Body of pancreas (tissue), 4 donors: Measurements from ENCODE around the gene UXS1. TPM values are rescaled to one million over a fixed set of nuclear protein-coding genes. Genes with fewer than 3 reads are reported as not detected.

Experiments
- ATAC-seq: fragments of 150-250 bp; one replicate; pipeline ENCODE4 v1.9.1; 2016
- DNase-seq, 4 donors: peaks; one replicate each; pipeline ENCODE4 v3.0.0-alpha.2; 2019
- H3K27ac ChIP-seq, 4 donors: fragments of 200-600 bp; sonication (generic); 1 replicate in 3 of 4; 2 replicates in 1 of 4; pipeline versions ENCODE4 v1.5.1 to v1.6.1; 2016 to 2019; ENCODE audit warnings: mild to moderate bottlenecking in 1 of 4, mixed read lengths in 1 of 4, moderate library complexity in 1 of 4
- H3K27me3 ChIP-seq, 2 donors: fragments of 200-600 bp; sonication (generic); one replicate each; pipeline ENCODE4 v1.6.0; 2016; ENCODE audit warnings: mild to moderate bottlenecking in 1 of 2
- H3K36me3 ChIP-seq, 2 donors: fragments of 200-600 bp; sonication (generic); replicated peaks in 1 of 2; 2 replicates each; pipeline ENCODE4 v1.5.1; 2016; ENCODE audit warnings: low read depth in 2 of 2; ENCODE audit not compliant: insufficient read depth in 1 of 2
- H3K4me1 ChIP-seq: fragments of 200-600 bp; sonication (generic); one replicate; pipeline ENCODE4 v1.6.0; 2016
- H3K4me3 ChIP-seq, 2 donors: fragments of 200-600 bp; sonication (generic); 1 replicate in 1 of 2; 2 replicates in 1 of 2; pipeline ENCODE4 v1.5.1; 2016 to 2019
- H3K9me3 ChIP-seq, 3 donors: fragments of 200-600 bp; sonication (generic); 1 replicate in 2 of 3; 2 replicates in 1 of 3; pipeline ENCODE4 v1.5.1; 2016
- POLR2A ChIP-seq, 3 donors: fragments of 450-650 bp; IDR thresholded peaks; one replicate each; pipeline ENCODE4 v1.6.1; 2016; ENCODE audit warnings: antibody characterized with exemption in 3 of 3, mild to moderate bottlenecking in 2 of 3
- WGBS, 2 donors: methylation state at CpG; one replicate each; pipeline ENCODE4 v1.1.5; 2017; 5-methylcytosine and 5-hydroxymethylcytosine counted together
- intact Hi-C: fragments of 100-400 bp; cut with DNase I; formaldehyde crosslinking; loops from one replicate; pipeline ENCODE4 v1.15.1; 2023
- total RNA-seq, 2 donors: library from RNA; depleted of rRNA; stranded (reverse); fragments of >200 nt; gene quantifications; one replicate each; pipeline ENCODE4 v1.1.0, GENCODE V29; 2016
- TF ChIP-seq, protein P1 (sequence below), 7 experiments: fragments of 450-650 bp in 4 of 7; fragments of 200-600 bp in 3 of 7; sonication (generic) in 3 of 7; IDR thresholded peaks; one replicate each; pipeline ENCODE4 v1.5.1; 2016 to 2019; ENCODE audit warnings: antibody characterized with exemption in 7 of 7

Gene UXS1
- total RNA-seq, 2 donors from 2014 or later, result 15.8 to 33.6 TPM

DNA sequence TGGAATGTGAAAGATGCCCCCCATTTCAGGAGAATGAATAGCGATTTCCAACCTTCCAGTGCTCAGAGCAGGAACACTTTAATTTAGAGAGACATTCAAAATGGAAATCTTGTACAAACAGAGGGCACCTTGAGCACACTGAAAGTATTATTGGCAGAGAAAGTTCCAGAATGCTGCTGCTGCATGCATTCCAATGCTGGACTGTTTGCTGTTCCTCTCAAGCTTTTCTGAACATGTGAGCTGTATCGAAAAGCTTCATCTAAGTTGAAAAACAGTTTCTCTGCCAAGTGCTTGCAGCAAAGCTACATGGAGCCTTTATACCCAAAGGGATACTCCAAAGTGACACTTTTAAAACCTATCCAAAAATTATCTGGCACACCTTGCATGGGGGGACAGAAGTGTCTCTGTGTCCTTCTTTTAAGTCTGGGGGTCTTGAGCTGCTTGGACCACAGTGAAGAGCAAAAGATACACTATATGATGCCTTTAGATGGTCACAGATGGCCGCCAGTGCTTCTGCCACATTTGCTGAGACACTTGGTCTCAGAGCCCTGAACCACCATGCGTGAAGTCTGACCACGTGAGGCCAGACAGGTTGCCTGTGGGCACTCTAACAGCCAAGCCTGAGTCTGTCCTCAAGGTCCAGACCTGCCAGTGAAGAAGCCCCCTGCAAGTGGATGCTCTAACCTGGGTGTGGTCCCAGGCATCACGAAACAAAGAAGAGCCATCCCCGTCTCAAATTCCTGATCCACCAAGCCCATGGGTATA lies 18.8 kb downstream of the UXS1 start:
- H3K36me3 ChIP-seq, result no peaks in the 10 kb centered on the region
- ATAC-seq (no peak), DNase-seq (no peak)
- TF ChIP-seq, protein P1, sequence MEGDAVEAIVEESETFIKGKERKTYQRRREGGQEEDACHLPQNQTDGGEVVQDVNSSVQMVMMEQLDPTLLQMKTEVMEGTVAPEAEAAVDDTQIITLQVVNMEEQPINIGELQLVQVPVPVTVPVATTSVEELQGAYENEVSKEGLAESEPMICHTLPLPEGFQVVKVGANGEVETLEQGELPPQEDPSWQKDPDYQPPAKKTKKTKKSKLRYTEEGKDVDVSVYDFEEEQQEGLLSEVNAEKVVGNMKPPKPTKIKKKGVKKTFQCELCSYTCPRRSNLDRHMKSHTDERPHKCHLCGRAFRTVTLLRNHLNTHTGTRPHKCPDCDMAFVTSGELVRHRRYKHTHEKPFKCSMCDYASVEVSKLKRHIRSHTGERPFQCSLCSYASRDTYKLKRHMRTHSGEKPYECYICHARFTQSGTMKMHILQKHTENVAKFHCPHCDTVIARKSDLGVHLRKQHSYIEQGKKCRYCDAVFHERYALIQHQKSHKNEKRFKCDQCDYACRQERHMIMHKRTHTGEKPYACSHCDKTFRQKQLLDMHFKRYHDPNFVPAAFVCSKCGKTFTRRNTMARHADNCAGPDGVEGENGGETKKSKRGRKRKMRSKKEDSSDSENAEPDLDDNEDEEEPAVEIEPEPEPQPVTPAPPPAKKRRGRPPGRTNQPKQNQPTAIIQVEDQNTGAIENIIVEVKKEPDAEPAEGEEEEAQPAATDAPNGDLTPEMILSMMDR (IDR thresholded peaks at IDR 0.05), result no peak
- no peak for TF ChIP-seq POLR2A (IDR thresholded peaks at IDR 0.05)
- no peak overlapping the region for H3K4me3 ChIP-seq
- no peaks in the 10 kb centered on the region for H3K4me1 ChIP-seq
- H3K27me3 ChIP-seq, result no peaks in the 10 kb centered on the region
- no peaks in the 10 kb centered on the region for H3K9me3 ChIP-seq
- intact Hi-C loops, result no loop called here
- no peak overlapping the region for H3K27ac ChIP-seq
- 87 to 89% methylated on average over 7 of the region's 7 CpGs for WGBS, 2 donors

DNA sequence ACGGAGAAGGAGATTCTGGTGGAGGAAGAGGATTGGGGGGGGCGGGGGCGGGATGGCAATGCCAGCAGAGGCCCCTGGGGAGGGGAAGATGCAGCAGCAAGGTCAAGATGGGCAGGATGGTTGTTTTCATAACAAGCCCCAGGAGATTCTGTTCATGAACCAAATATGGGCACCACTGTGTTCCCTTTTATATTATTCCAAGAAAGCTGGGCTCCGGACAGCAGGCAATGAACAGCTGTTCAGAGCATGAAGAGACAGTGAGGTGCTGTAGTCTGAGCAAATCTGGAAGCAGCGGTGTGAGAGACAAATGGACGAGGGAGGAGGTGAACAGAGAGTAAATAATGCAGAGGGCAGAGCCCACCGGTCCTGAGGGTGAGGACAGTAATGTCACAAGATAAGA lies 20.0 kb downstream of the UXS1 start:
- Histone ChIP-seq H3K4me1 (no peaks in the 10 kb centered on the region), H3K9me3 (no peaks in the 10 kb centered on the region), H3K4me3 (no peak overlapping the region), H3K36me3 (no peaks in the 10 kb centered on the region), H3K27me3 (no peaks in the 10 kb centered on the region), H3K27ac (no peak overlapping the region)
- TF ChIP-seq, protein P1 (IDR thresholded peaks at IDR 0.05), result no peak
- no peak for TF ChIP-seq POLR2A (IDR thresholded peaks at IDR 0.05)
- intact Hi-C loops, result no loop called here
- DNase-seq (no peak), ATAC-seq (no peak)
- WGBS, 2 donors, result 84 to 86% methylated on average over 7 of the region's 7 CpGs

DNA sequence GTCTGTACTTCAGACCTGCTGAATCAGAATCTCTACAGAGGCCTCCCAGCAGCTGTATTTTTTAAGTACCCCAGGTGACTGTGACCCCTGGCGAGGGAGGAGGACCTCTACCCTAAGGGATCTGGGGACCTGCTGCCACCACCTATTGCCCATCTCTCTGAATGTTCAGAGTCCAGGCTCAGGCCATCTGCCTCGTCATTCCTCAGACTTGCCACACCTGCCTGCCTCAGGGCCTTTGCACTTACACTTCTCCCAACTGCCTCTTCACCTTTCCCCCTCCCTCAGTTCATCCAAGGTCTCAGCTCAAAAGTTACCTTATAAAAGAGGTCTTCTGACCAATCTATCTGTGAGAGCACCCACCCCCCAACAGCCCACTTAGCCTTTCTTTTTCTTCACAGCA lies 21.5 kb downstream of the UXS1 start:
- Histone ChIP-seq H3K27me3 (no peaks in the 10 kb centered on the region), H3K36me3 (no peaks in the 10 kb centered on the region), H3K9me3 (no peaks in the 10 kb centered on the region), H3K4me3 (no peak overlapping the region), H3K27ac (no peak overlapping the region), H3K4me1 (no peaks in the 10 kb centered on the region)
- TF ChIP-seq, protein P1 (IDR thresholded peaks at IDR 0.05), result no peak
- TF ChIP-seq POLR2A (IDR thresholded peaks at IDR 0.05), result no peak
- ATAC-seq (no peak), DNase-seq (no peak)
- 93 to 100% methylated on average over 1 to 2 of the region's 2 CpGs for WGBS, 2 donors
- intact Hi-C loops, result no loop called here

DNA sequence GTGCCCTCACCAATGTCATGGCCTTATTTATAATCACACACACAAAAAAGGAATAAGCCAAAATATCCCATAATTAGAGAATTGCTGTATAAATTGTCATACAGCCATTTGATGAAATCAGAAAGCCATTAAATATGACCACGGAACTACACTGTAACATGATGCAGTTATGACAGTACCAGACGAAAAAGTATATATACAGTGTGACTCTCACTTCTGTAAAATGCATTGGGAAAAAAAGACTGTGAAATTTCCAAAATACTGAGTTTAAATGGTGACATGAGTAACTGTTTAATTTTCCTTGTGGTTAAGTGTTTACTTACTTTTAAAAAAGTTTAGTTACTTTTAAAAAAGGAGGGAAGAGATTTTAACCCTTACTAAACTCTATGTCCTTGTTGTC lies 25.4 kb downstream of the UXS1 start:
- Histone ChIP-seq H3K36me3 (no peaks in the 10 kb centered on the region), H3K9me3 (no peaks in the 10 kb centered on the region), H3K4me1 (no peaks in the 10 kb centered on the region), H3K27ac (no peak overlapping the region), H3K27me3 (no peaks in the 10 kb centered on the region), H3K4me3 (no peak overlapping the region)
- intact Hi-C loops, result loop anchor here (10.0 kb wide), 1 partner anchor 54 kb away; no protein-coding TSS in a partner anchor
- no peak for DNase-seq
- 65 to 71% methylated on average over 2 of the region's 2 CpGs for WGBS, 2 donors
- TF ChIP-seq POLR2A (IDR thresholded peaks at IDR 0.05), result no peak
- TF ChIP-seq, protein P1 (IDR thresholded peaks at IDR 0.05), result no peak
- no peak for ATAC-seq

DNA sequence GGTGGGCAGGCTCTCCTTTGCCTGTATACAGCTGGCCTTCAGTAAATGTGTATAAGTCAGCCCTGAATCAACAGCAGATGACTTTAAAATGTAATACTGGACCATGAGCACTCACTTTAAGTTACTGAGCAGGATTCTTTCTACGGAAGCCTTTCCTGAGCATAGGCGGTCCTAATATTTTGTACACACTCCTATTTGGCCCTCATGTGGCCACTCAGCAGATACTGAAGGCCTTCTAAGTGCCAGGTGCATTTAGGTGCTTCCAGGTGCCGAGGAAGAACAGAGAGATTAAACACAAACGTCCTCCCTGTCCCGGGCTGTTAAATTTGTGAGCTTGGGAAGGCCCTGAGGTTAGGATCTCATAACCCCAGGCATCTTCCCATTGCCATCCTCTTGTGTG lies 27.0 kb downstream of the UXS1 start:
- intact Hi-C loops, result loop anchor here (10.0 kb wide), 1 partner anchor 52 kb away; no protein-coding TSS in a partner anchor
- ATAC-seq, result no peak
- 82 to 84% methylated on average over 5 of the region's 5 CpGs for WGBS, 2 donors
- DNase-seq, result no peak
- Histone ChIP-seq H3K9me3 (no peaks in the 10 kb centered on the region), H3K4me1 (no peaks in the 10 kb centered on the region), H3K4me3 (no peak overlapping the region), H3K27ac (no peak overlapping the region), H3K36me3 (no peaks in the 10 kb centered on the region), H3K27me3 (no peaks in the 10 kb centered on the region)
- TF ChIP-seq, protein P1 (IDR thresholded peaks at IDR 0.05), result no peak
- TF ChIP-seq POLR2A (IDR thresholded peaks at IDR 0.05), result no peak
